A204.1 (cell line): Measurements from ENCODE around the gene ZNF528.

Experiments used
- FAIRE-seq: peaks from 2 replicates; lab custom pipeline; 2012; peaks lifted over from hg19 to GRCh38; lab: Jason Lieb, UNC

ZNF528 gene

GRCh38 chr19:52397310-52398080, at the start of gene ZNF528:
ZNF528 (plus strand) TSS chr19:52397849; CDS start chr19:52402014, 4,165 bp downstream.
- no peak for FAIRE-seq

- FAIRE-seq = no peak
These were observed 46.1 kb upstream of the ZNF528 start for GRCh38 chr19:52351512-52351911.

GRCh38 chr19:52366414-52366824, 31.2 kb upstream of the ZNF528 start:
- FAIRE-seq = no peak

GRCh38 chr19:52369559-52370340, 27.9 kb upstream of the ZNF528 start, which contains the start of gene ZNF880:
ZNF880 (plus strand) TSS chr19:52369923; CDS start chr19:52369966, 43 bp downstream.
- no peak for FAIRE-seq

GRCh38 chr19:52370341-52370710, 27.3 kb upstream of the ZNF528 start:
- FAIRE-seq = no peak

GRCh38 chr19:52391135-52391534, 6.5 kb upstream of the ZNF528 start:
- FAIRE-seq = no peak

- no peak for FAIRE-seq
These were observed 412 bp downstream of the ZNF528 start for GRCh38 chr19:52398081-52398441.

- FAIRE-seq = no peak
These were observed 12.6 kb downstream of the ZNF528 start for GRCh38 chr19:52410276-52410675.

GRCh38 chr19:52415711-52416110, 18.1 kb downstream of the ZNF528 start:
- no peak for FAIRE-seq

- no peak for FAIRE-seq
These were observed 31.3 kb downstream of the ZNF528 start, which contains the start of gene ZNF534 for GRCh38 chr19:52428937-52429336. ZNF534 (plus strand) TSS chr19:52429148; CDS start chr19:52431475, 2,327 bp downstream.

- FAIRE-seq = no peak
These were observed 44.5 kb downstream of the ZNF528 start for GRCh38 chr19:52442179-52442578.

GRCh38 chr19:52444506-52444905, 46.9 kb downstream of the ZNF528 start:
- no peak for FAIRE-seq

- no peak for FAIRE-seq
These were observed 53.6 kb downstream of the ZNF528 start for GRCh38 chr19:52451241-52451640.

- FAIRE-seq = no peak
These were observed 55.9 kb downstream of the ZNF528 start, which contains the start of gene ZNF578 for GRCh38 chr19:52453324-52454094. ZNF578 (plus strand) TSS chr19:52453553; CDS start chr19:52501846, 48,293 bp downstream.

GRCh38 chr19:52464798-52465470, 67.3 kb downstream of the ZNF528 start:
- FAIRE-seq = no peak
